GM21528 (cell line): ENCODE results near the gene DNAJC27.

ENCODE experiments used
- ATAC-seq: cut with Tn5 transposase; IDR thresholded peaks from one replicate; pipeline ENCODE4 v1.9.1; 2021; ENCODE audit warnings: mild to moderate bottlenecking, moderate library complexity; ENCODE audit not compliant: unreplicated experiment, low FRiP score

DNAJC27 gene

GRCh38 chr2:24910245-24910644, 61.5 kb downstream of the DNAJC27 start:
- ATAC-seq, result no peak

GRCh38 chr2:24909555-24910177, 62.1 kb downstream of the DNAJC27 start:
- no peak for ATAC-seq

GRCh38 chr2:24908461-24908901, 63.3 kb downstream of the DNAJC27 start:
- ATAC-seq, result no peak

GRCh38 chr2:24907116-24907515, 64.6 kb downstream of the DNAJC27 start:
- ATAC-seq, result no peak

- no peak for ATAC-seq
Observed at GRCh38 chr2:24906466-24906865, 65.3 kb downstream of the DNAJC27 start.

- no peak for ATAC-seq
Observed at GRCh38 chr2:24903161-24904103, 68.3 kb downstream of the DNAJC27 start.

- ATAC-seq, result no peak
Observed at GRCh38 chr2:24899361-24899910, 72.3 kb downstream of the DNAJC27 start.

GRCh38 chr2:24898122-24899109, 73.3 kb downstream of the DNAJC27 start:
- ATAC-seq, result no peak

GRCh38 chr2:24894750-24895149, 77.0 kb downstream of the DNAJC27 start:
- ATAC-seq, result no peak

- no peak for ATAC-seq
Observed at GRCh38 chr2:24893934-24894333, 77.8 kb downstream of the DNAJC27 start.
